NCI-H510A (cell line): ENCODE measurements around the gene AFF4.
"Not testable (repeated sequence)": the region's sequence is repeated elsewhere in the genome, so short reads cannot be mapped to it uniquely, and the experiment has no call there.

Source experiments
- DNase-seq: peaks from one replicate; lab custom pipeline; 2025; lab: John Stamatoyannopoulos, UW

AFF4 gene

GRCh38 chr5:132952829-132953228 is 10.6 kb downstream of the AFF4 start:
- DNase-seq: no peak

DNA sequence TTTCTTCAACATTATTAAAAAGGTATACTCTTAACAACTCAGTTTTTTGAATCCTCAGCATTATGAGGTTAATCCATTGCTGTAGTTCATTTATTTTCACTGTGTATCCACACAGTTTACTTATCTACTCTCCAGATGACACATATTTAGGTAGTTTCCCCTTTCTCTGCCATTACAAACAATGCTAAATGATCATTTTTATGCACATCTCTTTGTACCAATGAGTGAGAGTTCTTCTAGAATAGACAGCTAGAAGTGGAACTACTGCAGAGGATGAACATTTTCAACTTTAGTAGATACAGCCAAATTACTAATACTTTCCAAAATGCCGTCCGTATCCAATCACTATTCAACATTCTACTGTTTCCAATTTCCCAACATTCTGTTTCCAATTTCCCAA is 11.5 kb downstream of the AFF4 start:
- DNase-seq: no peak

GRCh38 chr5:132949136-132949535 is 14.3 kb downstream of the AFF4 start:
- no peak for DNase-seq

DNA sequence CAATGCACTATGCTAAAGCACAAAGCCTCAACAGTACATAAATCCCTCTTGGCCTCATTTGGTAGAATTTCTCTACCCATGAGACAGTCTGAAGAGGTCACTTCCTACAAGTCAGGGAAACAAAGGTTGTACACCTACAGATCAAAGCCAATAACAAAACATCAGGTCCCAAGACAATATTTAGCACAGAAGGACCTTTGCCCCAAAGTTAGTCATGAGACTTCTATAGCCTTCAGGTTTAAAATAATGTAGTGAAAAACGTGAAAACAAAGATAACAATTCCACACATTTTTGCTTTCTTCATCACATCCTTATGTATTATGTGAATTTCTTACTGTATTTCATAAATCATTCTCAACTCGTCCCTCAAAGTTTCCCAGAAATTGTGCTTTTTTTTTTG is 15.8 kb downstream of the AFF4 start:
- no peak for DNase-seq

DNA sequence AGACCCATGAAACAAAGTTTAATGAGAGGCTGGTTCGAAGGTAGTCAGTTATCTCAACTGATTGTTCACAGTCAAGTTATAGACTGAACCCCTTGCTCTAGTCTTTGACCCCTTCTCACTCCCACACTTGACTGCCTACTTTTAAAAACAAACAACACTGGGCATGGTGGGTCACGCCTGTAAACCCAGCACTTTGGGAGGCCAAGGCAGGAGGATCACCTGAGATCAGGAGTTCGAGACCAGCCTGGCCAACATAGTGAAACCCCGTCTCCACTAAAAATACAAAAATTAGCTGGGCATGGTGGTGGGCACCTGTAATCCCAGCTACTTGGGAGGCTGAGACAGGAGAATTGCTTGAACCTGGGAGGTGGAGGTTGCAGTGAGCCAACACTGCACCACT is 18.1 kb downstream of the AFF4 start:
- DNase-seq: not testable (repeated sequence)

DNA sequence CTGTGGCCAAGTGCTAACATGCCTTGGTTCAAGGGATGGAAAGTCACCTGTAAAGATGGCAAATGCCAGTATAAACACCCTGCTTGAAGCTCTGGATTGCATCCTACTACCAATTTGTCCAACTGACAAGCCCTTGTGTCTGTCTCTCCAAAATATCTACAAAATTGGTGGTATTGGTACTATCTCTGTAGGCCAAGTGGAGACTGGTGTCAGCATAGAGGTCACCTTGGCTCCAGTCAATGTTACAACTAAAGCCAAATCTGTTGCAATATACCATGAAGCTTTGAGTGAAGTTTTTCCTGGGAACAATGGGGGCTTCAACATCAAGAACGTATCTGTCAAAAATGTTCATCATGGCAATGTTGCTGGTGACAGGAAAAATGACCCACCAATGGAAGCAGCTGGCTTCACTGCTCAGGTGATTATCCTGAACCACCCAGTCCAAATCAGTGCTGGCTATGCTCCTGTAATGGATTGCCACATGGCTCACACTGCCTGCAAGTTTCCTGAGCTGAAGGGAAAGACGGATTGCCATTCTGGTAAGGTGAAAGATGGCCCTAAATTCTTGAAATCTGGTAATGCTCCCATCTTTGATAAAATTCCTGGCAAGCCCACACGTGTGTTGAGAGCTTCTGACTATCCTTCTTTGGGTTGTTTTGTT is 19.9 kb downstream of the AFF4 start:
- DNase-seq: no peak

GRCh38 chr5:132941331-132941730 is 22.1 kb downstream of the AFF4 start:
- DNase-seq: no peak

- DNase-seq: no peak
Observed at GRCh38 chr5:132928062-132928407, 35.4 kb downstream of the AFF4 start.

- DNase-seq: no peak
Observed at GRCh38 chr5:132927355-132928061, 35.9 kb downstream of the AFF4 start.

DNA sequence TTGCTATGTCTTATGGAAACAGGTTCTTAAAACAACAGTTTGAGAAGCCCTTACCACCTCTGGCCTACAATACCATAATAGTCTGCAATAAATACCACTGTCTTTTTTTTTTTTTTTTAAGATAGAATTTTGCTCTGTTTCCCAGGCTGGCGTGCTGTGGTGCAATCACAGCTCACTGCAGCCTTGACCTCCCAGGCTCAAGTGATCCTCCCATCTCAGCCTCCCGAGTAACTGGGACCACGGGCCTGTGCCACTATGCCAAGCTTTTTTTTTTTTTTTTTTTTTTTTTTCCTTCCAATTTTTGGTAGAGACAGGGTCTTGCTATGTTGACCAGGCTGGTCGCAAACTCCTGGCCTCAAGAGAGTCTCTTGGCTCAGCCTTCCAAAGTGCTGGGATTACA is 37.0 kb downstream of the AFF4 start:
- DNase-seq: no peak

DNA sequence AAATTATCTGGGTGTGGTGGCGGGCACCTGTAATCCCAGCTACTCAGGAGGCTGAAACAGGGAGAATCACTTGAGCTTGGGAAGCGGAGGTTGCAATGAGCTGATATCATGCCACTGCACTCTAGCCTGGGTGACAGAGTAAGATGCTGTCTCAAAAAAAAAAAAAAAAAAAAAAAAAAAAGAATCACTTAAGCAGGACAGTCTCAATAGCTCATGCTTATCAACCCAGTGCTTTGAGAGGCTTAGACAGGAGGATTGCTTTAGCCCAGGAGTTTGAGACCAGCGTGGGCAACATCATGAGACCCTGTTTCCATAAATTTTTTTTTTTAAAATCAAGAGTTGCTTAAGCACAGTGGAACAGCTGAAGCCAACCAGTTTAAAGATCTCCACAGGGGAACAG is 47.3 kb downstream of the AFF4 start:
- no peak for DNase-seq

- DNase-seq: no peak
Observed at GRCh38 chr5:132915681-132916080, 47.8 kb downstream of the AFF4 start.

GRCh38 chr5:132909702-132910101 is 53.7 kb downstream of the AFF4 start:
- DNase-seq: no peak

DNA sequence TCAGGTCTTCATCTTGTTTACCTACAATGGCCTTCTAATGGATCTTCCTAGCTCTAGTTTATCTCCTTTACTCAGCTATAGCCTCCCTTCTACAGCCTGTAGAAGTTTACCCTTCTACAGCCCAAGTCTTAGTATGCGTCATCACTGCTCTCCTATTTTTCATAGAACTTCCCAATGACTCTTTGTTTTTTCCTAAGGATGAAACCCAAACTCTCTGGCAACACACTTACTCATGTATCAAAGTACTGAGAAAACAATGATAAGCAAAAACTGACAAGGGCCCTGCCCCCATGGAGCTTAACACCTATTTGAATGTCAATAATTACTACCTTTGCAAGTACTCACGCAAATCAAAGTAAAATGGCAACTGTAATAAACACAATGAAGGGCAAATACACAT is 56.3 kb downstream of the AFF4 start:
- DNase-seq: no peak

DNA sequence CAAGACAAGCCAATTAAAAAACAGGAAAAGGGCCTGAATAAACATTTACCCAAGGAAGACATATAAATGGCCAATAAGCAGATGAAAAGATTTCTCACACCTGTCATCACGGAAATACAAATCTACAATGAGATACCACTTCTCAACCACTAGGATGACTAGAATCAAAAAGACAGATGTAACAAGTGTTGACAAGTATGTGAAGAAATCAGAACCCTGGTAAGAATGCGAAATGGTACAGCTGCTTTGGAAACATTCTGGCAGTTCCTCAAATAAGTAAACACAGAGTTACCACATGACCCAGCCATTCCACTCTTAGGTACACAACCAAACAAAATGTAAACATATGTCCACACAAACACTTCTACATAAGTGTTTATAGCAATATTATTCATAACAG is 57.5 kb downstream of the AFF4 start:
- DNase-seq: no peak

- no peak for DNase-seq
Observed at GRCh38 chr5:132901730-132902129, 61.7 kb downstream of the AFF4 start.

DNA sequence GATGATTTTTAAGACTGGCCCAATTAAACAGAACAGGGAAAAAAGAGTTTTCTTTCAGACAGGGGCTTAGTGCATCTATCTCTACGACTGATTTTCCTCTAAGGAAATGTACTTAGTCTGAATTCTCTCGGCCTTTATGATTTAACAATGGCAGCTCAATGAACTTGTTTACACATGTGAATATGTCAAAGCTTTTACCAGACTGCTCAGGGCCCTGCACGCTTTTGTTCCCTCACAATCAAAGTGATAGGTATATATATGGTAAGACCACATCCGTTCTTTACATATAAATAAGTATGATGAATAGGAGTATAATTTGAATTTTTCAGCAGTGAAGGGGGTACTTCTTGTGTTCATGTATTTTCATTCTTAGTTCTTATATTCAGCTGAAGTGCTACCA is 62.4 kb downstream of the AFF4 start:
- no peak for DNase-seq

DNA sequence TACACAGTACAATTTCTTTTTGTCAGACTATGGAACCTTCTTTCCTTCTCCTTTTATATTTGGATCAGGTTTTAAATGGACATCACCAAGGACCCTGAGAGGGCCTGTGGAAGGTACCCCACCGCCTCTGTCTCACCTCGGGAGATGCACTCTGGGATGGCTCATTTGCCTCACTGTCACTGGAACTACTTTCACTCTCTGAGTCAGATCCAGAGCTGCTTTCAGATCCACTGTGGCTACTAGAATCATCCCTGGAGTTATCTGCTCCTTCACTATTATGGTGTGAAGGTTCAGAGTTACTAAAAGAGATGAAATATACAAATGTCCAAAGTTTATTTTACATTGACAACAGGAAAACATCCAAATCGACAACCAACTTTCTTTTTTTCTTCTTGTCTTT is 65.3 kb downstream of the AFF4 start:
- no peak for DNase-seq

- no peak for DNase-seq
Observed at GRCh38 chr5:132896685-132897084, 66.7 kb downstream of the AFF4 start.

DNA sequence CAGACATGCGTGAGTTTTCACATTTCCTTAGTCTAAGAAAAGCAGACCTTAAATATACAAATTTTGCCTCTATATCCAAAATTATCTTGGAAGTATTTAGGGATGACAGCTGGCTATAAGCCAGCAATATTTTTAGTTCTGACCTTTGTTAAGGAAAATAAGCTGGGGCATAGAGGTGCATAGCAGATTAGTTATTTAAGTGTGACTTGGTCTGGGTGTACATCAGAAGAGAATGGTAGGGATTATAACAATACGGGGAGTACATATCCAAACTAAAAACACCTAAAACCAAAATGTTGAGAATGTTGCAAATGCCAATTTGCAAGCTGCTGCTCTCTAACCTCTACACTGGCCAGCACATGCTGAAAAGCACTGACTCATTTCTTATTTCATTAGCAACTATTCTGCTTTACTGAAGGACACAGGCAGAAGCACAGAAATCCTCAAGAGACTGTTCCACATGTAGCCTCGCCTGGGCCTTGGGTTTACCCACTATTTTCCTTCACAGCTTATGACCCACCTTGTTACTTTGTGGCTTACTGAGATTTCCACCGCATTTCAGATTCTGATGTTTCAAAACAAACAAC is 67.6 kb downstream of the AFF4 start:
- DNase-seq: no peak

DNA sequence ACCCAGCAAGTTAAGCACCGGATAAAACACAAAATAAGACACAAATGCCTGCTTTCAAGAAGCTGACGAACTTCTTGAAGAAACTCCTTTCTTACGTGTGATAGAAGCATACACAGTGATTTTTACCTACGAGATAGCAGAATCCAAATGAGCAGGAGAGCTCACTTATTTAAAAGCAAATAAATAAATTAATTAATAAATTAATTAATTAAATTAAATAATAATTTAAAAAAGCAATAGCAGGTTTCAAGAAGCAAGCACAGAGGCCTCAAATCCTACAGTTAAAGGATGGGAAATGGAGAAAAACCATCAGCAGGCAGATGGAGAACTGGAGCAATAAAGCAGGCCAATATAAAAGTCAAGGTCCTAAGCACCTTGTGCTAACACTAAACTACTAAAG is 72.6 kb downstream of the AFF4 start:
- DNase-seq: no peak

DNA sequence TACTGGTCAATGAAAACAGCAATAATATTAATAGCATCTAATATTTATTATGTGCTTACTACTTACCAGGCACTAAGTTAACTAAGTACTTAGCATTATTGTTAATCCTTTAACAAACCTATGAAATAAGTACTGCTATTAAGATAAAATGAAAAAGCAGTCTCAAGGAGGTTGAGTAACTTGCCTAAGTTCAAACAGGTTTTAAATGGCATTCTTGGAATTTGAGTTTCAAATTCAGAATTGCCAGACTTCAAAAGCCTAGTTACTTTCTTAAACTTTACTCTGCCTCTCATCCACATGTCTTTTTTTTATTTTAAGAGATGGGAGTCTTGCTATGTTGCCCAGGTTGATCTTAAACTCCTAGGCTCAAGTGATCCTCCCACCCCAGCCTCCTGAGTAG is 73.9 kb downstream of the AFF4 start:
- no peak for DNase-seq

DNA sequence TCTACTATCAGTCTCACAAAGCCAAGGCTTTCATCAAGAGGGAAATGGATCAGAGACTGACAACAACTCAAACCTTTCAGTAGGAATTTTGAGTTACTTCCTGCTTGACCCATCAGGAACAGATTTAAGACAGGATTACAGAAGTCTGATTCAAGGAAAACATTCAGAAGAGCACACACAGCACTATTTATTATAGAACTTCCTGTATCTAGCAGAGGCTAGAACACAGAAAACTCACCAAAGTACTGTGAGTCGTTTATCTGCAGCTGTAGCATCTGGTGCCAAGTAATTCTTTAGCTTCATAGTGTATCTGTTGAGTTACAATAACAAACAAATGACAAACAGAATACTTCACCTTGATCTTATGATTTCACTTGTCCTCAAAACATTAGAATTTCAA is 76.2 kb downstream of the AFF4 start:
- DNase-seq: no peak
